ENCODE results near the gene THAP8. TPM values are rescaled to one million over a fixed set of nuclear protein-coding genes. Genes with fewer than 3 reads are reported as not detected.
A peak's percentile ranks its signal among the peaks of the same experiment; 100 is the strongest.

The THAP8 gene
- total and polyA plus RNA-seq, 3 experiments from 2014 or later: 1.3 to 8.5 (median 1.9) TPM

DNA sequence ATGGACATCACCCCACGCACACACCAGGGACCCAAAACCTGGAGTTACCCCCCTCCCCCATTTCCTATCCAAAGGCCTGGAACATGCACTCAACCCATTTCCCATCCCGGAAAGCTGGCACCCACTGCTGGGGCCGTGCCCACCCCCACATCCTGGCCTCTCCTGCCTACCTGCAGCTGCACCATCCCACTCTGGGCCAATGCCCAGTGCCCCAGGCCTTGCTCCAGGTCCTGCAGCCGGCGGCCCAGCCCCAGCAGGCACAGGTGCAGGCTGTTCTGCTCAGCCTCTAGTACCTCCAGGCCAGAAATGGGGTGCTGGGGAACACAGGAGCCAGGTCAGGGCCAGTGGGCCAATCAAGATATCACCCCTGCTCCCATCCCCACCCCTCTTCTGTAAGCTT lies 47.1 kb downstream of the THAP8 start:
- H3K36me3 Mint-ChIP-seq: peaks cover 0 to 9% (median 7%) of the 10 kb centered on the region in 3 donors
- Histone ChIP-seq H3K36me3 (ENCODE audit: insufficient read depth, low read length) (no peaks in the 10 kb centered on the region), H3K27ac (ENCODE audit: low read depth, low read length) (no peak overlapping the region), H3K27me3 (ENCODE audit: insufficient read depth, low read length, poor library complexity, severe bottlenecking) (no peaks in the 10 kb centered on the region), H3K9me3 (ENCODE audit: low read length) (no peaks in the 10 kb centered on the region), H3K4me1 (ENCODE audit: insufficient read depth, low read length) (peaks cover 7% of the 10 kb centered on the region), H3K4me3 (ENCODE audit: low read length) (no peak overlapping the region)
- CTCF ChIA-PET: interaction anchor here (2.2 kb wide), 1 partner anchor 11 kb away, joined by 6 read pairs; no protein-coding TSS in a partner anchor
- H3K27ac Mint-ChIP-seq: no peak overlapping the region
- no peak for DNase-seq
- H3K9me3 Mint-ChIP-seq: no peaks in the 10 kb centered on the region
- H3K4me1 Mint-ChIP-seq: peaks cover 13 to 16% (median 15%) of the 10 kb centered on the region in 3 donors
- POLR2A ChIA-PET: no interaction called here
- H3K4me3 Mint-ChIP-seq: no peak overlapping the region
- H3K27me3 Mint-ChIP-seq: no peaks in the 10 kb centered on the region

DNA sequence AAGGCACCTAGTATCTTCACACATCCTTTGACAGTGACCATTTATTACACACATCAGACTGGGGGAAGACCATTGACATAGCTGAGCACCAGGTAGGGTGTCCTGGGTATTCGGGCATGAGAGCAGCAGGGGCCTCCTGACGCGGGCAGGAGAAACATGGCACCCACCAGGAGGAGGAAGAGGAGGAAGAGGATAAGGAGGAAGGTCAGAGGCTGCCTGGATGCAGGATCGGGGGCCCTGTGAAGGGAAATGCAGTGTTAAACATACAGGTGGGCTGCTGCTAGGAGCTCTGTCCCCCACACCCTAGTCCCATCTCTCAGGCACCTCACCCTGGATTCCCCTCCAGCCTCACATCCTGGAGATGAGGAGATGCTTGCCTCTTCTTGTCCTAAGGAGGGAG lies 50.8 kb downstream of the THAP8 start:
- Histone ChIP-seq H3K9me3 (ENCODE audit: low read length) (no peaks in the 10 kb centered on the region), H3K27me3 (ENCODE audit: insufficient read depth, low read length, poor library complexity, severe bottlenecking) (no peaks in the 10 kb centered on the region), H3K27ac (ENCODE audit: low read depth, low read length) (no peak overlapping the region), H3K36me3 (ENCODE audit: insufficient read depth, low read length) (no peaks in the 10 kb centered on the region), H3K4me3 (ENCODE audit: low read length) (no peak overlapping the region), H3K4me1 (ENCODE audit: insufficient read depth, low read length) (peaks cover 4% of the 10 kb centered on the region)
- Mint-ChIP-seq H3K4me1 (peaks cover 13 to 24% (median 19%) of the 10 kb centered on the region in 3 donors), H3K9me3 (no peaks in the 10 kb centered on the region), H3K27me3 (no peaks in the 10 kb centered on the region), H3K36me3 (peaks cover 0 to 32% (median 7%) of the 10 kb centered on the region in 3 donors), H3K4me3 (no peak overlapping the region), H3K27ac (peak overlapping the region in 2 of 8 donors; percentile 81 to 86)
- ChIA-PET POLR2A (no interaction called here), CTCF (no interaction called here)
- DNase-seq: no peak

DNA sequence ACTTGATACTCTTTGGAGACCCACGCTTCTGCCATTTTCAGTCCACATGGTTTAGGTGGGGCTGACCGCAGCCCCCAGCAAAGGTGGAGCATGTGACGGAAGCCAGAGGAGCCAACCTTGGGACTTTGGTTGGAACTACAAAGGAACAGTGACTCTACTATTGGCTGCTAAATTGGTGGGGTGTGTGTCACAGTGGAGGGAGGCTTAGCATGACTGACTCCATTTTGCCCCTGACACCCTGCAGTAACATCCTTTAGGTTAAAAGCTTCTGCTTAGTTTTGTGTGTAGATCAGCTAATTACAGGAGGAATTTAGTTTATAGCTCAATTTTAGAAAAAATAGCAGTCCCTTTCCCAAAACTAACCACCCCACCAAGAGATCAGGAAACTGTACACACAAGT lies 52.5 kb downstream of the THAP8 start:
- H3K4me3 ChIP-seq (ENCODE audit: low read length): no peak overlapping the region
- no peaks in the 10 kb centered on the region for H3K9me3 ChIP-seq (ENCODE audit: low read length)
- peaks cover 6% of the 10 kb centered on the region for H3K4me1 ChIP-seq (ENCODE audit: insufficient read depth, low read length)
- H3K27me3 ChIP-seq (ENCODE audit: insufficient read depth, low read length, poor library complexity, severe bottlenecking): no peaks in the 10 kb centered on the region
- Mint-ChIP-seq H3K9me3 (no peaks in the 10 kb centered on the region), H3K27me3 (no peaks in the 10 kb centered on the region), H3K4me1 (peaks cover 23 to 37% (median 31%) of the 10 kb centered on the region in 3 donors), H3K36me3 (peaks cover 0 to 43% (median 11%) of the 10 kb centered on the region in 3 donors), H3K4me3 (no peak overlapping the region), H3K27ac (peak overlapping the region in 2 of 8 donors; percentile 62 to 65)
- DNase-seq: no peak
- H3K27ac ChIP-seq (ENCODE audit: low read depth, low read length): no peak overlapping the region
- POLR2A ChIA-PET: no interaction called here
- H3K36me3 ChIP-seq (ENCODE audit: insufficient read depth, low read length): no peaks in the 10 kb centered on the region
- CTCF ChIA-PET: no interaction called here

DNA sequence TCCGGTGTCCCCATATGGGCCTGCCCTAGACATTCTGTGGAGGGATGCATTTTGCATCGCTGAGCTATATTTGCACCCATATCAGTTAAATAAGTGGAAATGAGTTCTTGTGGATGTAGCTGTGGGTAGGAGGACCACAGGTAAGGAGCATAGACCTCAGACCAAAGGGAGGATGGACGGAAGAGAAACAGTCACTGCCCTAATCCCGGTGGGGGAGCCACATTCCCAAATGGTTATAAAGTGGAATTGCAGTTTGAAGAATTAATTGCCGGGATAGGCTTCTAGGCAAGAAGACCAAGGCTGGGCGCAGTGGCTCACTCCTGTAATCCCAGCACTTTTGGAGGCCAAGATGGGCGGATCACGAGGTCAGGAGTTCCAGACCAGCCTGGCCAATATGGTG lies 57.3 kb downstream of the THAP8 start:
- peak overlapping the region; percentile 3 to 91 (median 86) for H3K27ac Mint-ChIP-seq
- ChIA-PET CTCF (interaction anchor here (0.7 to 1.7 kb wide), 4 partner anchors 10 to 140 kb away, joined by 3 to 6 read pairs (median 3); no protein-coding TSS in a partner anchor), POLR2A (interaction anchor here (0.9 kb wide), 1 partner anchor 17 kb away, joined by 3 read pairs; the partner anchor contains the start of gene ALKBH6)
- H3K4me3 Mint-ChIP-seq: peak overlapping the region; percentile 87 to 96 (median 89)
- Histone ChIP-seq H3K27me3 (ENCODE audit: insufficient read depth, low read length, poor library complexity, severe bottlenecking) (no peaks in the 10 kb centered on the region), H3K4me1 (ENCODE audit: insufficient read depth, low read length) (peaks cover 22% of the 10 kb centered on the region), H3K4me3 (ENCODE audit: low read length) (no peak overlapping the region), H3K27ac (ENCODE audit: low read depth, low read length) (no peak overlapping the region), H3K9me3 (ENCODE audit: low read length) (no peaks in the 10 kb centered on the region), H3K36me3 (ENCODE audit: insufficient read depth, low read length) (no peaks in the 10 kb centered on the region)
- peaks cover 37 to 51% (median 47%) of the 10 kb centered on the region in 3 donors for H3K4me1 Mint-ChIP-seq
- no peak for DNase-seq
- peaks cover 0 to 2% (median 0%) of the 10 kb centered on the region in 5 donors for H3K9me3 Mint-ChIP-seq
- H3K36me3 Mint-ChIP-seq: peaks cover 0 to 40% (median 4%) of the 10 kb centered on the region in 3 donors
- H3K27me3 Mint-ChIP-seq: no peaks in the 10 kb centered on the region

DNA sequence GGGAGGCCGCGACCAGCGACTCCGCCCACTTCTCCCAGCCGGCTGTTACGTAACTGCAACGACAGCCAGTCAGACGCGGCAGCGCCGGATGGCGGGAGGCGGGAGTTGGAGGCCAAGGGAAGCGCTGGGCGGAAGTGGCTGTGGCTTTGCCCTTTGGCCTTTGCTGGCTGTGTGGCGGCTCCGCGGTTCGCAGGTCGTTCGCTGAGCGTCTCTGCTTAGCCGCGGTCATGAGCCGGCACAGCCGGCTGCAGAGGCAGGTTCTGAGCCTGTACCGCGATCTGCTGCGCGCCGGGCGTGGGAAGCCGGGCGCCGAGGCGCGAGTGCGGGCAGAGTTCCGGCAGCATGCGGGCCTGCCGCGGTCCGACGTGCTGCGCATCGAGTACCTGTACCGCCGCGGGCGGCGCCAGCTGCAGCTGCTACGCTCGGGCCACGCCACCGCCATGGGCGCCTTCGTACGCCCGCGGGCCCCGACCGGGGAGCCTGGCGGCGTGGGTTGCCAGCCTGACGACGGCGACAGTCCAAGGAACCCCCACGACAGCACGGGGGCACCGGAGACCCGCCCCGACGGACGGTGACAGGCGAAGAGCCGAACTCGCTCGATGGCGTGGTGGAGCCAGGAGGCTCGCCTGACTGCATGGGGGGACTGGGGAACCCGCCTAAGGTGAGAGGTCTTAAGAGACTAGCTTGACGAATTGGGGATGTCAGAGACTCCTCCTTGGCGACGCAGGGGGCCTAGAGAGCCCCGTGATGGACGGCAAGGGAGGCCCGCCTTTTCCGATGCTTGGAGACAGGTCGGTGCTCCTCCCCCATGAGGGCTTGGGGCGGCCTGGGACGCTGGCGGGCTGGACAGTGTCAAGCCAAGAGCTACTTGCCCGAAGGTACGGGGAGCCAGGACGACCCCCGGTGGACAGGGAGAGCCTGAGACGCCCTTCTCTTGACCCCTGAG lies 58.8 kb downstream of the THAP8 start, which contains the start of gene SDHAF1:
Gene SDHAF1, plus strand, starts transcription at position 141 of the 946 bp plus-strand sequence. Its CDS starts 87 bp downstream, at position 228.
- peaks cover 0 to 29% (median 4%) of the 10 kb centered on the region in 3 donors for H3K36me3 Mint-ChIP-seq
- Histone ChIP-seq H3K27me3 (ENCODE audit: insufficient read depth, low read length, poor library complexity, severe bottlenecking) (no peaks in the 10 kb centered on the region), H3K4me1 (ENCODE audit: insufficient read depth, low read length) (peaks cover 22% of the 10 kb centered on the region), H3K4me3 (ENCODE audit: low read length) (peak within 1 kb of the TSS; percentile 87), H3K27ac (ENCODE audit: low read depth, low read length) (peak within 1 kb of the TSS; percentile 72), H3K9me3 (ENCODE audit: low read length) (no peaks in the 10 kb centered on the region), H3K36me3 (ENCODE audit: insufficient read depth, low read length) (no peaks in the 10 kb centered on the region)
- peak; percentile 85 to 94 (median 88) for DNase-seq
- POLR2A ChIA-PET: interaction anchor here (1.0 to 2.6 kb wide), 3 partner anchors 19 to 120 kb away, joined by 4 to 10 read pairs (median 4); partner anchors contain the start of genes ALKBH6, POLR2I, THAP8 and WDR62
- peaks cover 34 to 46% (median 41%) of the 10 kb centered on the region in 3 donors for H3K4me1 Mint-ChIP-seq
- CTCF ChIA-PET: interaction anchor here (1.0 to 1.7 kb wide), 6 partner anchors 11 to 141 kb away, joined by 3 to 6 read pairs (median 4); partner anchors contain the start of gene THAP8
- peak within 1 kb of the TSS; percentile 89 to 98 (median 95) for H3K27ac Mint-ChIP-seq
- no peaks in the 10 kb centered on the region for H3K27me3 Mint-ChIP-seq
- peaks cover 0 to 2% (median 0%) of the 10 kb centered on the region in 5 donors for H3K9me3 Mint-ChIP-seq
- peak within 1 kb of the TSS; percentile 89 to 96 (median 93) for H3K4me3 Mint-ChIP-seq

DNA sequence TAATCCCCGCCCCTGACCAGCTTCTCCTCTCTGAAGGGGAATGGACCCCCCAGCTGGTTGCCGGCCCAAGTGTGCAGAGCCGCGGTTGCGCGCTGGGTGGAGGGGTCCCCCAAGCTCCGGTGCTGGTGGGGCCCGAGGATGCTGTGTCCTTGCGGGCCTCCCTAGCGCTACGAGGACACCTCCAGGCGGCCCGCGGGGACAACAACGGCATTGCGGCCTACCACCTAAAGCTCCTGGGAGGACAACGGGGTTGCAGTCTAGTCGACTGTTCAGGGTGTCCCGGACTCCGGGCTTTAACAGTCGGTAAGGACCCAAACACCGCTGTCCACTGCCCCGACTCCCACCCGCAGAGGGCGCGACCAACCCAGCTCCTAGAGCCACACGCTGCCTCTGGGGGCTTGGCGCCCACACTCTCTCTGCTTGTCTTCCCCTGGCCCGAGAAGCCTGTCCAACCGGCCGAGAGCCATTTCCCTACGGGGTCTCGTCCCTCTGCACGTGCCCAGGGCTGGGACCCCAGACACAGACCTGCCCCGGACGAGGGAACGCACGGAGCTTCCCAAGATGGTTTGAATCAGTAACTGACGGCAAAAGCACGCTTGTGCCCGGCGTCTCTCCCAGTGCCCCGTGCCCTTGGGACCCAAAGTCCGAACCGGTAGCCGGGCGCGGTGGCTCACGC lies 60.0 kb downstream of the THAP8 start:
- Histone ChIP-seq H3K4me3 (ENCODE audit: low read length) (no peak overlapping the region), H3K9me3 (ENCODE audit: low read length) (no peaks in the 10 kb centered on the region), H3K4me1 (ENCODE audit: insufficient read depth, low read length) (peaks cover 22% of the 10 kb centered on the region), H3K36me3 (ENCODE audit: insufficient read depth, low read length) (no peaks in the 10 kb centered on the region), H3K27ac (ENCODE audit: low read depth, low read length) (no peak overlapping the region), H3K27me3 (ENCODE audit: insufficient read depth, low read length, poor library complexity, severe bottlenecking) (no peaks in the 10 kb centered on the region)
- ChIA-PET CTCF (interaction anchor here (1.4 to 1.5 kb wide), 2 partner anchors 35 to 60 kb away, joined by 4 read pairs; partner anchors contain the start of gene THAP8), POLR2A (interaction anchor here (2.6 kb wide), 1 partner anchor 60 kb away, joined by 10 read pairs; the partner anchor contains the start of genes THAP8 and WDR62)
- Mint-ChIP-seq H3K9me3 (peaks cover 0 to 2% (median 0%) of the 10 kb centered on the region in 5 donors), H3K27me3 (peaks cover 0 to 4% of the 10 kb centered on the region in 2 donors), H3K4me3 (peak overlapping the region in 6 of 7 donors; percentile 54 to 93 (median 66)), H3K4me1 (peaks cover 27 to 36% (median 30%) of the 10 kb centered on the region in 3 donors), H3K27ac (peak overlapping the region in 6 of 8 donors; percentile 10 to 91 (median 66)), H3K36me3 (peaks cover 0 to 22% (median 4%) of the 10 kb centered on the region in 3 donors)
- no peak for DNase-seq

DNA sequence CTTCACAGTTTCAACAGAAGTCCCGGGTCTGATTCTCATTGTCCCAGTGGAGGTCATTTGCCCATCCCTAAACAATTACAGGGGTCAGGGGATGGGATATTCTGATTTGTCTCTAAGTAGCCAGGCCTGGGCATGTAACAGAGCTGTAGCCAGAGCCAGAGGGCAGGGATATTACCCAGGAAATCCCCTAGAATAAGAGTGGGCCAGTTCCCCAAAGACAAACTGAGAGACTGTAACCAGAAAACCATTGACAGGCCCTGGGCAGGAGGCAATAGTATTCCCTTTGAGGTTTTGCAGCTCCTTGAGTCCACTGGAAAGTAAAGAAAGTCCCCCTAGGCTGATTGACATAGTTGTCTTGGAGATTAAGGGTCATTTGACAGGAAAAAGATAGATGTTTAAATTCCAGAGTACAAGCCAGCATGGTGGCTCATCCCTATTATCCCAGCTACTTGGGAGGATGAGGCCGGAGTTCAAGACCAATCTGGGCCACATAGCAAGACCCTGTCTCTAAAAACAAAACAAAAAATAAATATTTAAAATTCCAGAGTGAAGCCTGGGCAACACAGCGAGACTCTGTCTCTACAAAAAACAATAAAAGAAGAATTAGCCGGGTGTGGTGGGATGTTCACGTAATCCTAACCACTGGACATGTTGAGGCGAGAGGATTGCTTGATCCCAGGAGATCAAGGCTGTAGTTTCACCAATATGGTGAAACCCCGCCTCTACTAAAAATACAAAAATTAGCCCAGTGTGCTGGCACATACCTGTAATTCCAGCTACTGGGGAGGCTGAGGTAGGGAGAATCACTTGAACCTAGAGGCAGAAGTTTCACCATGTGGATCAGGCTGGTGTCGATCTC lies 60.9 kb downstream of the THAP8 start:
- Histone ChIP-seq H3K4me3 (ENCODE audit: low read length) (no peak overlapping the region), H3K27me3 (ENCODE audit: insufficient read depth, low read length, poor library complexity, severe bottlenecking) (no peaks in the 10 kb centered on the region), H3K36me3 (ENCODE audit: insufficient read depth, low read length) (no peaks in the 10 kb centered on the region), H3K9me3 (ENCODE audit: low read length) (no peaks in the 10 kb centered on the region), H3K4me1 (ENCODE audit: insufficient read depth, low read length) (peaks cover 19% of the 10 kb centered on the region), H3K27ac (ENCODE audit: low read depth, low read length) (no peak overlapping the region)
- no peak for DNase-seq
- Mint-ChIP-seq H3K9me3 (peaks cover 0 to 2% (median 0%) of the 10 kb centered on the region in 5 donors), H3K4me1 (peaks cover 27 to 32% (median 28%) of the 10 kb centered on the region in 3 donors), H3K27ac (peak overlapping the region in 1 of 8 donors; percentile 35), H3K4me3 (peak overlapping the region in 3 of 7 donors; percentile 24 to 70 (median 26)), H3K36me3 (peaks cover 3 to 19% (median 4%) of the 10 kb centered on the region in 3 donors), H3K27me3 (peaks cover 7 to 13% of the 10 kb centered on the region in 2 donors)
- ChIA-PET POLR2A (interaction anchor here (2.6 kb wide), 1 partner anchor 61 kb away, joined by 10 read pairs; the partner anchor contains the start of genes THAP8 and WDR62), CTCF (no interaction called here)
